Measurements from ENCODE around the gene SHC3. TPM values are rescaled to one million over a fixed set of nuclear protein-coding genes. Genes with fewer than 3 reads are reported as not detected.

The SHC3 gene
- polyA plus RNA-seq, 1 donor from 2014 or later, result 22.9 TPM

DNA sequence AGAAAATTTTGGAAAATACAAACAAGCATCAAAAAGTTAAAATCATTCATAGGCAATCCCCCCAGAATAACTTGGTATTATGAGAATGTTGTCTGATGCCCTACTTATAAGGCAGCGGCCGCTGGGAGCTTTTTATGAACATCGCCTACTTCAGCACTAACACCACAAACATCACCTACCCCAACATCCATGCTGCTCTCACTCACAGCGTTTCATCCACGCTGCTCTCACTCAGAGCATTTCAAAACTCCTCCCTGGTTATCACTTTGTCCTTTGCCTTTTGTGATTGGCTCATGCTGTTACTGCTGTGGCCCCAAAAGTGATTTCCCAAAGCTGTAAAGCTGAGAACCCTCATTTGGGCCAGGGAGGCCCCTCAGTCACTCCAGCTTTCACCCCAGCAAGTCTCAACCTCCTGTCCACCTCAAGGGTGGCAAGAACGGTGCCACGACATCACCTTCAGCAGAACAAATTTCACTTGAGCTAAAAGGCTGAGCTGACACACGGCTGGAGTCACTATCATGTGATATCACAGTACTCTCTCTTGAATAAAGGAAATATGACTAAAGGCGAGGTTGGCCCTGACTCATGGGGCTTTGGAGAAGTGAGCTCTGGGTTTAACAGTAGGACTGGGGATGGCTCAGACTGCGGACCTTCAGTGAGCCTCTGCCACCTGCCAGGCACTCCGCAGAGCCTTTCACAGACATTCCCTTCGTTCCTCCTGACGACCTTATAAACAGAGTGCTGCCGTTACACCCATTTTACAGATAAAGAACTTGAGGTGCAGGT, 25.2 kb downstream of the SHC3 start:
- H3K27ac ChIP-seq (ENCODE audit: low read length), result no peak overlapping the region
- H3K9ac ChIP-seq (ENCODE audit: low read length), result no peak overlapping the region
- no peaks in the 10 kb centered on the region for H3K9me3 ChIP-seq (ENCODE audit: low read length)
- H3K4me3 ChIP-seq (ENCODE audit: low read length), result no peak overlapping the region
- TF ChIP-seq RAD21 (conservative IDR thresholded peaks at IDR 0.05) (no peak), MXI1 (conservative IDR thresholded peaks at IDR 0.05; ENCODE audit: poor library complexity, severe bottlenecking) (no peak), EP300 (conservative IDR thresholded peaks at IDR 0.05; ENCODE audit: poor library complexity, severe bottlenecking) (no peak), EZH2 (IDR thresholded peaks at IDR 0.05; ENCODE audit: borderline replicate concordance, insufficient read depth, low read length, poor library complexity, severe bottlenecking) (no peak), SMC3 (conservative IDR thresholded peaks at IDR 0.05; ENCODE audit: poor library complexity) (no peak), POLR2AphosphoS5 (IDR thresholded peaks at IDR 0.05) (no peak), TAF1 (IDR thresholded peaks at IDR 0.05; ENCODE audit: low read depth) (no peak)
- TF ChIP-seq, protein P1, sequence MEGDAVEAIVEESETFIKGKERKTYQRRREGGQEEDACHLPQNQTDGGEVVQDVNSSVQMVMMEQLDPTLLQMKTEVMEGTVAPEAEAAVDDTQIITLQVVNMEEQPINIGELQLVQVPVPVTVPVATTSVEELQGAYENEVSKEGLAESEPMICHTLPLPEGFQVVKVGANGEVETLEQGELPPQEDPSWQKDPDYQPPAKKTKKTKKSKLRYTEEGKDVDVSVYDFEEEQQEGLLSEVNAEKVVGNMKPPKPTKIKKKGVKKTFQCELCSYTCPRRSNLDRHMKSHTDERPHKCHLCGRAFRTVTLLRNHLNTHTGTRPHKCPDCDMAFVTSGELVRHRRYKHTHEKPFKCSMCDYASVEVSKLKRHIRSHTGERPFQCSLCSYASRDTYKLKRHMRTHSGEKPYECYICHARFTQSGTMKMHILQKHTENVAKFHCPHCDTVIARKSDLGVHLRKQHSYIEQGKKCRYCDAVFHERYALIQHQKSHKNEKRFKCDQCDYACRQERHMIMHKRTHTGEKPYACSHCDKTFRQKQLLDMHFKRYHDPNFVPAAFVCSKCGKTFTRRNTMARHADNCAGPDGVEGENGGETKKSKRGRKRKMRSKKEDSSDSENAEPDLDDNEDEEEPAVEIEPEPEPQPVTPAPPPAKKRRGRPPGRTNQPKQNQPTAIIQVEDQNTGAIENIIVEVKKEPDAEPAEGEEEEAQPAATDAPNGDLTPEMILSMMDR (IDR thresholded peaks at IDR 0.05; ENCODE audit: poor library complexity, severe bottlenecking), result no peak
- TF ChIP-seq, protein P2, sequence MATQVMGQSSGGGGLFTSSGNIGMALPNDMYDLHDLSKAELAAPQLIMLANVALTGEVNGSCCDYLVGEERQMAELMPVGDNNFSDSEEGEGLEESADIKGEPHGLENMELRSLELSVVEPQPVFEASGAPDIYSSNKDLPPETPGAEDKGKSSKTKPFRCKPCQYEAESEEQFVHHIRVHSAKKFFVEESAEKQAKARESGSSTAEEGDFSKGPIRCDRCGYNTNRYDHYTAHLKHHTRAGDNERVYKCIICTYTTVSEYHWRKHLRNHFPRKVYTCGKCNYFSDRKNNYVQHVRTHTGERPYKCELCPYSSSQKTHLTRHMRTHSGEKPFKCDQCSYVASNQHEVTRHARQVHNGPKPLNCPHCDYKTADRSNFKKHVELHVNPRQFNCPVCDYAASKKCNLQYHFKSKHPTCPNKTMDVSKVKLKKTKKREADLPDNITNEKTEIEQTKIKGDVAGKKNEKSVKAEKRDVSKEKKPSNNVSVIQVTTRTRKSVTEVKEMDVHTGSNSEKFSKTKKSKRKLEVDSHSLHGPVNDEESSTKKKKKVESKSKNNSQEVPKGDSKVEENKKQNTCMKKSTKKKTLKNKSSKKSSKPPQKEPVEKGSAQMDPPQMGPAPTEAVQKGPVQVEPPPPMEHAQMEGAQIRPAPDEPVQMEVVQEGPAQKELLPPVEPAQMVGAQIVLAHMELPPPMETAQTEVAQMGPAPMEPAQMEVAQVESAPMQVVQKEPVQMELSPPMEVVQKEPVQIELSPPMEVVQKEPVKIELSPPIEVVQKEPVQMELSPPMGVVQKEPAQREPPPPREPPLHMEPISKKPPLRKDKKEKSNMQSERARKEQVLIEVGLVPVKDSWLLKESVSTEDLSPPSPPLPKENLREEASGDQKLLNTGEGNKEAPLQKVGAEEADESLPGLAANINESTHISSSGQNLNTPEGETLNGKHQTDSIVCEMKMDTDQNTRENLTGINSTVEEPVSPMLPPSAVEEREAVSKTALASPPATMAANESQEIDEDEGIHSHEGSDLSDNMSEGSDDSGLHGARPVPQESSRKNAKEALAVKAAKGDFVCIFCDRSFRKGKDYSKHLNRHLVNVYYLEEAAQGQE (IDR thresholded peaks at IDR 0.05; ENCODE audit: borderline replicate concordance), result no peak
- H3K36me3 ChIP-seq (ENCODE audit: insufficient read depth, low read length), result no peaks in the 10 kb centered on the region
- H4K20me1 ChIP-seq (ENCODE audit: insufficient read depth), result no peaks in the 10 kb centered on the region
- H3F3A ChIP-seq (ENCODE audit: insufficient read depth, low read length, poor library complexity, severe bottlenecking), result no peaks in the 10 kb centered on the region
- H3K9me2 ChIP-seq (ENCODE audit: insufficient read depth, low read length), result no peaks in the 10 kb centered on the region
- H2AFZ ChIP-seq (ENCODE audit: low read depth, low read length), result no peak overlapping the region
- no peak overlapping the region for H3K4me2 ChIP-seq (ENCODE audit: low read length)
- H3K79me2 ChIP-seq (replicated peaks; ENCODE audit: insufficient read depth, low read length), result peaks cover 4% of the 10 kb centered on the region
- H3K27me3 ChIP-seq (ENCODE audit: insufficient read depth, low read depth, low read length), result no peaks in the 10 kb centered on the region

DNA sequence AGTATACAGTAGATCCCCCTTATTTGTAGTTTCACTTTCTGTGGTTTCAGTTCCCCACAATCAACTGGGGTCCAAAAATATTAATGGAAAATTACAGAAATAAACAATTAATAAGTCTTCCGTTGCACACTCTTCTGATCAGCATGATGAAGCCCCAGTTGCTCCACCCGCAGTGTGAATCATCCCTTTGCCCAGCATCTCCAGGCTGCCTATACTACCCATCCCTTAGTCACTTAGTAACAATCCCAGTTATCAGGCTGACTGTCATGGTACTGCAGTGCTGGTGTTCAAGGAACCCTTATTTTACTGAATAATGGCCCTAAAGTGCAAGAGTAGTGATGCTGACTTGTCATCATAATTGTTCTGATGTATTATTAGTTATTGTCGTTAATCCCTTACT, 28.9 kb downstream of the SHC3 start:
- Histone ChIP-seq H3K36me3 (ENCODE audit: insufficient read depth, low read length) (no peaks in the 10 kb centered on the region), H3K27ac (ENCODE audit: low read length) (no peak overlapping the region), H3K79me2 (replicated peaks; ENCODE audit: insufficient read depth, low read length) (peaks cover 5% of the 10 kb centered on the region), H4K20me1 (ENCODE audit: insufficient read depth) (no peaks in the 10 kb centered on the region), H2AFZ (ENCODE audit: low read depth, low read length) (no peak overlapping the region), H3K4me3 (ENCODE audit: low read length) (no peak overlapping the region), H3K9me2 (ENCODE audit: insufficient read depth, low read length) (no peaks in the 10 kb centered on the region), H3K27me3 (ENCODE audit: insufficient read depth, low read depth, low read length) (no peaks in the 10 kb centered on the region), H3K4me2 (ENCODE audit: low read length) (no peak overlapping the region), H3F3A (ENCODE audit: insufficient read depth, low read length, poor library complexity, severe bottlenecking) (no peaks in the 10 kb centered on the region), H3K9ac (ENCODE audit: low read length) (no peak overlapping the region), H3K9me3 (ENCODE audit: low read length) (no peaks in the 10 kb centered on the region)
- TF ChIP-seq SMC3 (conservative IDR thresholded peaks at IDR 0.05; ENCODE audit: poor library complexity) (no peak), MXI1 (conservative IDR thresholded peaks at IDR 0.05; ENCODE audit: poor library complexity, severe bottlenecking) (no peak), POLR2AphosphoS5 (IDR thresholded peaks at IDR 0.05) (no peak)
- TF ChIP-seq, protein P1 (IDR thresholded peaks at IDR 0.05; ENCODE audit: poor library complexity, severe bottlenecking), result no peak
- TF ChIP-seq, protein P2 (IDR thresholded peaks at IDR 0.05; ENCODE audit: borderline replicate concordance), result no peak

Data from neural cell (in vitro differentiated cells).